HEK293 (cell line): ENCODE measurements around the gene ZBTB48.
A peak's percentile ranks its signal among the peaks of the same experiment; 100 is the strongest.

ENCODE experiments used
- CTCF ChIA-PET: fragments of 350-600 bp; formaldehyde crosslinking; extraction: SDS; loops from one replicate; lab custom pipeline; 2021; ENCODE audit warnings: antibody characterized with exemption; lab: Yijun Ruan, JAX
- POLR2A ChIA-PET: fragments of 300-600 bp; formaldehyde crosslinking; extraction: SDS; loops from one replicate; lab custom pipeline; 2020; ENCODE audit warnings: antibody characterized with exemption, inconsistent platforms; lab: Yijun Ruan, JAX
- H3K27ac ChIP-seq: fragments of 200-500 bp; sonication (Bioruptor generic); 2 replicates; pipeline ENCODE4 v1.5.1; 2014; ENCODE audit warnings: low read depth, low read length, control low read depth, inconsistent platforms; ENCODE audit errors: extremely low read depth
- H3K36me3 ChIP-seq, 2 experiments: fragments of 200-500 bp in 1 of 2; sonication (Bioruptor generic) in 1 of 2; 1 replicate in 1 of 2; 2 replicates in 1 of 2; pipeline ENCODE4 v1.5.1; 2014 to 2017; ENCODE audit warnings: inconsistent platforms in 2 of 2, low read length in 2 of 2; ENCODE audit not compliant: control insufficient read depth in 2 of 2, insufficient read depth in 1 of 2
- H3K4me1 ChIP-seq: fragments of 200-500 bp; sonication (Bioruptor generic); 2 replicates; pipeline ENCODE4 v1.5.1; 2014; ENCODE audit warnings: mild to moderate bottlenecking, low read length, inconsistent platforms; ENCODE audit not compliant: control insufficient read depth, insufficient read depth
- H3K4me3 ChIP-seq: 2 replicates; pipeline ENCODE4 v1.5.1; 2011; ENCODE audit warnings: low read depth, mild to moderate bottlenecking, control low read depth, low read length, moderate library complexity
- H3K9me3 ChIP-seq: fragments of 200-500 bp; sonication (Bioruptor generic); 2 replicates; pipeline ENCODE4 v1.5.1; 2014; ENCODE audit warnings: low read depth, low read length, inconsistent platforms; ENCODE audit not compliant: control insufficient read depth, insufficient read depth
- EGR2 ChIP-seq: fragments of 450-650 bp; formaldehyde crosslinking; IDR thresholded peaks from 2 replicates; pipeline ENCODE4 v1.5.1; 2016; ENCODE audit warnings: low read depth, missing biosample characterization, missing genetic modification characterization
- GLI4 ChIP-seq: fragments of 450-650 bp; formaldehyde crosslinking; IDR thresholded peaks from 2 replicates; pipeline ENCODE4 v1.5.1; 2016; ENCODE audit warnings: missing biosample characterization, missing genetic modification characterization
- KLF1 ChIP-seq: fragments of 450-650 bp; formaldehyde crosslinking; IDR thresholded peaks from 2 replicates; pipeline ENCODE4 v1.5.1; 2016; ENCODE audit warnings: missing biosample characterization, missing genetic modification characterization
- KLF17 ChIP-seq: fragments of 450-650 bp; formaldehyde crosslinking; IDR thresholded peaks from 2 replicates; pipeline ENCODE4 v1.5.1; 2016; ENCODE audit warnings: missing biosample characterization, missing genetic modification characterization
- KLF8 ChIP-seq: fragments of 450-650 bp; formaldehyde crosslinking; IDR thresholded peaks from 2 replicates; pipeline ENCODE4 v1.5.1; 2016; ENCODE audit warnings: missing biosample characterization, missing genetic modification characterization
- PRDM1 ChIP-seq: fragments of 450-650 bp; formaldehyde crosslinking; IDR thresholded peaks from 2 replicates; pipeline ENCODE4; 2016; ENCODE audit warnings: missing biosample characterization, missing genetic modification characterization
- SETDB1 ChIP-seq: IDR thresholded peaks from one replicate; pipeline ENCODE4 v1.6.1; 2017; ENCODE audit warnings: mild to moderate bottlenecking, low read length, moderate library complexity, mixed read lengths; ENCODE audit not compliant: insufficient read length
- SP2 ChIP-seq: fragments of 450-650 bp; formaldehyde crosslinking; IDR thresholded peaks from 2 replicates; pipeline ENCODE4 v1.5.1; 2016; ENCODE audit warnings: missing biosample characterization, missing genetic modification characterization
- SP7 ChIP-seq: fragments of 450-650 bp; formaldehyde crosslinking; IDR thresholded peaks from 2 replicates; pipeline ENCODE4 v1.5.1; 2016; ENCODE audit warnings: missing biosample characterization, missing genetic modification characterization
- ZBTB20 ChIP-seq: fragments of 450-650 bp; formaldehyde crosslinking; IDR thresholded peaks from 2 replicates; pipeline ENCODE4 v1.5.1; 2016; ENCODE audit warnings: missing biosample characterization, missing genetic modification characterization
- ZBTB21 ChIP-seq: fragments of 450-650 bp; formaldehyde crosslinking; IDR thresholded peaks from 2 replicates; pipeline ENCODE4 v1.5.1; 2017; ENCODE audit warnings: missing biosample characterization, missing genetic modification characterization
- ZBTB48 ChIP-seq: fragments of 450-650 bp; formaldehyde crosslinking; IDR thresholded peaks from 2 replicates; pipeline ENCODE4 v1.5.1; 2016; ENCODE audit warnings: missing biosample characterization, missing genetic modification characterization
- ZBTB7A ChIP-seq: fragments of 450-650 bp; formaldehyde crosslinking; IDR thresholded peaks from 2 replicates; pipeline ENCODE4 v1.5.1; 2016; ENCODE audit warnings: low read depth, missing biosample characterization, missing genetic modification characterization
- ZBTB8A ChIP-seq: fragments of 450-650 bp; formaldehyde crosslinking; IDR thresholded peaks from 2 replicates; pipeline ENCODE4 v1.5.1; 2016; ENCODE audit warnings: missing biosample characterization, missing genetic modification characterization
- ZEB2 ChIP-seq: fragments of 450-650 bp; formaldehyde crosslinking; IDR thresholded peaks from 2 replicates; pipeline ENCODE4 v1.5.1; 2016; ENCODE audit warnings: missing biosample characterization, missing genetic modification characterization
- ZFHX2 ChIP-seq: fragments of 450-650 bp; formaldehyde crosslinking; conservative IDR thresholded peaks from 2 replicates; pipeline ENCODE4 v1.5.1; 2016; ENCODE audit warnings: missing biosample characterization, missing genetic modification characterization
- ZFP3 ChIP-seq: fragments of 450-650 bp; formaldehyde crosslinking; IDR thresholded peaks from 2 replicates; pipeline ENCODE4 v1.5.1; 2016; ENCODE audit warnings: low read depth, missing biosample characterization, missing genetic modification characterization
- ZIC2 ChIP-seq: fragments of 450-650 bp; formaldehyde crosslinking; IDR thresholded peaks from 2 replicates; pipeline ENCODE4 v1.5.1; 2016; ENCODE audit warnings: missing biosample characterization, missing genetic modification characterization
- ZNF19 ChIP-seq: fragments of 450-650 bp; formaldehyde crosslinking; IDR thresholded peaks from 2 replicates; pipeline ENCODE4; 2016; ENCODE audit warnings: missing biosample characterization, missing genetic modification characterization, low read depth
- ZNF214 ChIP-seq: fragments of 450-650 bp; formaldehyde crosslinking; IDR thresholded peaks from 2 replicates; pipeline ENCODE4 v1.5.1; 2017; ENCODE audit warnings: missing biosample characterization, mild to moderate bottlenecking, missing genetic modification characterization, borderline replicate concordance
- ZNF302 ChIP-seq: fragments of 450-650 bp; formaldehyde crosslinking; IDR thresholded peaks from 2 replicates; pipeline ENCODE4 v1.5.1; 2016; ENCODE audit warnings: missing biosample characterization, missing genetic modification characterization, low read depth
- ZNF391 ChIP-seq: fragments of 450-650 bp; formaldehyde crosslinking; IDR thresholded peaks from 2 replicates; pipeline ENCODE4 v1.5.1; 2016; ENCODE audit warnings: low read depth, missing biosample characterization, missing genetic modification characterization, borderline replicate concordance
- ZNF423 ChIP-seq: fragments of 450-650 bp; formaldehyde crosslinking; IDR thresholded peaks from 2 replicates; pipeline ENCODE4 v1.5.1; 2016; ENCODE audit warnings: missing biosample characterization, missing genetic modification characterization
- ZNF558 ChIP-seq: fragments of 450-650 bp; formaldehyde crosslinking; IDR thresholded peaks from 2 replicates; pipeline ENCODE4 v1.5.1; 2016; ENCODE audit warnings: missing biosample characterization, missing genetic modification characterization
- ZNF629 ChIP-seq: fragments of 450-650 bp; formaldehyde crosslinking; IDR thresholded peaks from 2 replicates; pipeline ENCODE4 v1.5.1; 2017; ENCODE audit warnings: missing biosample characterization, missing genetic modification characterization
- ZNF677 ChIP-seq: fragments of 450-650 bp; IDR thresholded peaks from 2 replicates; pipeline ENCODE4 v1.5.0; 2018; ENCODE audit warnings: missing biosample characterization, mild to moderate bottlenecking, missing genetic modification characterization, moderate library complexity
- ZNF777 ChIP-seq: fragments of 450-650 bp; formaldehyde crosslinking; IDR thresholded peaks from 2 replicates; pipeline ENCODE4 v1.5.1; 2017; ENCODE audit warnings: missing biosample characterization, missing genetic modification characterization, borderline replicate concordance
- ZXDB ChIP-seq: fragments of 450-650 bp; formaldehyde crosslinking; IDR thresholded peaks from 2 replicates; pipeline ENCODE4 v1.5.1; 2016; ENCODE audit warnings: missing biosample characterization, missing genetic modification characterization
- TF ChIP-seq, protein P1 (sequence below): fragments of 450-650 bp; formaldehyde crosslinking; IDR thresholded peaks from 2 replicates; pipeline ENCODE4 v1.5.1; 2016; ENCODE audit warnings: missing biosample characterization, missing genetic modification characterization
- TF ChIP-seq, protein P2 (sequence below): fragments of 450-650 bp; formaldehyde crosslinking; IDR thresholded peaks from 2 replicates; pipeline ENCODE4 v1.5.1; 2017; ENCODE audit warnings: missing biosample characterization, mild to moderate bottlenecking, missing genetic modification characterization, moderate library complexity
- TF ChIP-seq, protein P3 (sequence below): IDR thresholded peaks from 2 replicates; pipeline ENCODE4 v1.6.1; 2011; ENCODE audit warnings: mild to moderate bottlenecking, low read depth, low read length, borderline replicate concordance
- TF ChIP-seq, protein P4 (sequence below): fragments of 450-650 bp; formaldehyde crosslinking; IDR thresholded peaks from 2 replicates; pipeline ENCODE4 v1.5.1; 2017; ENCODE audit warnings: missing biosample characterization, missing genetic modification characterization

Gene ZBTB48

DNA sequence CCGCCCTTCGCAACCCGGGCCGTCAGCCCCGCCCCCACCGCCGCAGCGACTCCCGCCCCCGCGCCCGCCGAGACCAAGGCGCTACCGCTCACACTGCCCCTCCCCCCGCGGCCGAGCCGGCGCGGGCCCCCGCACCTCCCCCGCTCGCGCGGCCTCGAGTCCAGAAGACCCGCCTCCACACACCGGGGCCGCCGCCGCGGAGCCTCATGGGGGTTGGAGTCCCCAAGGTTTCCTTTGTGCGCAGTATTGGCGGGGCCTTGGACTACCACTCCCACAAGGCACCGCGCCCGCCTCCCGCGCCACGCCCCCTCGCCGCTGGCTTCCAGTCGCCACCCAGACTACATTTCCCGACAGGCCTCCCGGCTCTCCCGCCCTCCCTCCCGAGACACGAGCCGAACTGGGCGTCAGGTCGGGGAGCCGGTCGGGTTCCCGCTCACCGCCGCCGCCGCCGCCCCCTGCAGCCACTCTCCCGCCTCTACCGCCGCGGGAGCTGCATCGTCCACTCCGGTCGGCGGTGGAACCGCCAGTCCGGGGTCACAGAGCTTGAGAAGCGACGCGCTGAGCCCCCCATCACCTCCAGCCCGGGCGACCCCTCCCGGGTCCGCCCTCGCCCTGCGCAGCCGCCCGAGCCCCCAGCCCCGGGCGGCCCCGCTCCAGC is 33.7 kb downstream of the ZBTB48 start, which contains the start of gene PHF13:
PHF13 (plus strand) TSS at position 371 of the 658 bp plus-strand sequence. CDS start 336 bp downstream, outside the sequence.
- ChIA-PET POLR2A (interaction anchor here (1.1 to 1.2 kb wide), 4 partner anchors 10 to 33 kb away, joined by 5 to 10 read pairs (median 6); partner anchors contain the start of genes THAP3 and ZBTB48), CTCF (interaction anchor here (0.6 kb wide), 1 partner anchor 119 kb away, joined by 3 read pairs; no protein-coding TSS in a partner anchor)
- peak within 1 kb of the TSS; percentile 88 for H3K4me3 ChIP-seq
- peaks cover 3% of the 10 kb centered on the region; the same call in 1 of the 2 replicates for H3K4me1 ChIP-seq
- H3K27ac ChIP-seq: peak within 1 kb of the TSS; percentile 91
- H3K9me3 ChIP-seq: no peaks in the 10 kb centered on the region
- H3K36me3 ChIP-seq: peaks cover 11 to 22% of the 10 kb centered on the region in 2 experiments; a peak in 2 of 3 replicates
- TF ChIP-seq PRDM1 (no peak), ZBTB8A (peak; percentile 82), ZNF677 (tag by site-specific recombination) (no peak), ZFHX2 (tag by site-specific recombination) (peak; percentile 95), ZNF391 (tag by site-specific recombination) (0 out of 2 replicates have a peak, but pooled peaks have one; percentile 45), KLF17 (peak; percentile 72), EGR2 (peak; percentile 87), ZNF302 (tag by site-specific recombination) (no peak), KLF1 (tag by site-specific recombination) (peak; percentile 75), ZBTB20 (tag by site-specific recombination) (peak; percentile 92), ZNF19 (no peak), ZBTB48 (tag by site-specific recombination) (0 out of 2 replicates have a peak, but pooled peaks have one; percentile 11), ZNF629 (tag by site-specific recombination) (0 out of 2 replicates have a peak, but pooled peaks have one; percentile 42), ZXDB (tag by site-specific recombination) (peak; percentile 91), ZNF214 (no peak), ZBTB7A (tag by site-specific recombination) (peak; percentile 64; the same call in 1 of the 2 replicates), ZNF423 (tag by site-specific recombination) (no peak), GLI4 (no peak), ZNF777 (tag by site-specific recombination) (no peak), ZNF558 (no peak), SP7 (tag by site-specific recombination) (peak; percentile 34; the same call in 1 of the 2 replicates), ZFP3 (tag by site-specific recombination) (no peak), ZBTB21 (no peak), KLF8 (tag by site-specific recombination) (peak; percentile 97), SP2 (peak; percentile 90), ZIC2 (peak; percentile 55), SETDB1 (no peak), ZEB2 (tag by site-specific recombination) (peak; percentile 93)
- TF ChIP-seq, protein P1, sequence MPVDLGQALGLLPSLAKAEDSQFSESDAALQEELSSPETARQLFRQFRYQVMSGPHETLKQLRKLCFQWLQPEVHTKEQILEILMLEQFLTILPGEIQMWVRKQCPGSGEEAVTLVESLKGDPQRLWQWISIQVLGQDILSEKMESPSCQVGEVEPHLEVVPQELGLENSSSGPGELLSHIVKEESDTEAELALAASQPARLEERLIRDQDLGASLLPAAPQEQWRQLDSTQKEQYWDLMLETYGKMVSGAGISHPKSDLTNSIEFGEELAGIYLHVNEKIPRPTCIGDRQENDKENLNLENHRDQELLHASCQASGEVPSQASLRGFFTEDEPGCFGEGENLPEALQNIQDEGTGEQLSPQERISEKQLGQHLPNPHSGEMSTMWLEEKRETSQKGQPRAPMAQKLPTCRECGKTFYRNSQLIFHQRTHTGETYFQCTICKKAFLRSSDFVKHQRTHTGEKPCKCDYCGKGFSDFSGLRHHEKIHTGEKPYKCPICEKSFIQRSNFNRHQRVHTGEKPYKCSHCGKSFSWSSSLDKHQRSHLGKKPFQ (tag by site-specific recombination): no peak
- TF ChIP-seq, protein P2, sequence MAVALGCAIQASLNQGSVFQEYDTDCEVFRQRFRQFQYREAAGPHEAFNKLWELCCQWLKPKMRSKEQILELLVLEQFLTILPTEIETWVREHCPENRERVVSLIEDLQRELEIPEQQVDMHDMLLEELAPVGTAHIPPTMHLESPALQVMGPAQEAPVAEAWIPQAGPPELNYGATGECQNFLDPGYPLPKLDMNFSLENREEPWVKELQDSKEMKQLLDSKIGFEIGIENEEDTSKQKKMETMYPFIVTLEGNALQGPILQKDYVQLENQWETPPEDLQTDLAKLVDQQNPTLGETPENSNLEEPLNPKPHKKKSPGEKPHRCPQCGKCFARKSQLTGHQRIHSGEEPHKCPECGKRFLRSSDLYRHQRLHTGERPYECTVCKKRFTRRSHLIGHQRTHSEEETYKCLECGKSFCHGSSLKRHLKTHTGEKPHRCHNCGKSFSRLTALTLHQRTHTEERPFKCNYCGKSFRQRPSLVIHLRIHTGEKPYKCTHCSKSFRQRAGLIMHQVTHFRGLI (tag by site-specific recombination): 0 out of 2 replicates have a peak, but pooled peaks have one; percentile 50
- TF ChIP-seq, protein P3, sequence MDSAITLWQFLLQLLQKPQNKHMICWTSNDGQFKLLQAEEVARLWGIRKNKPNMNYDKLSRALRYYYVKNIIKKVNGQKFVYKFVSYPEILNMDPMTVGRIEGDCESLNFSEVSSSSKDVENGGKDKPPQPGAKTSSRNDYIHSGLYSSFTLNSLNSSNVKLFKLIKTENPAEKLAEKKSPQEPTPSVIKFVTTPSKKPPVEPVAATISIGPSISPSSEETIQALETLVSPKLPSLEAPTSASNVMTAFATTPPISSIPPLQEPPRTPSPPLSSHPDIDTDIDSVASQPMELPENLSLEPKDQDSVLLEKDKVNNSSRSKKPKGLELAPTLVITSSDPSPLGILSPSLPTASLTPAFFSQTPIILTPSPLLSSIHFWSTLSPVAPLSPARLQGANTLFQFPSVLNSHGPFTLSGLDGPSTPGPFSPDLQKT: no peak
- TF ChIP-seq, protein P4, sequence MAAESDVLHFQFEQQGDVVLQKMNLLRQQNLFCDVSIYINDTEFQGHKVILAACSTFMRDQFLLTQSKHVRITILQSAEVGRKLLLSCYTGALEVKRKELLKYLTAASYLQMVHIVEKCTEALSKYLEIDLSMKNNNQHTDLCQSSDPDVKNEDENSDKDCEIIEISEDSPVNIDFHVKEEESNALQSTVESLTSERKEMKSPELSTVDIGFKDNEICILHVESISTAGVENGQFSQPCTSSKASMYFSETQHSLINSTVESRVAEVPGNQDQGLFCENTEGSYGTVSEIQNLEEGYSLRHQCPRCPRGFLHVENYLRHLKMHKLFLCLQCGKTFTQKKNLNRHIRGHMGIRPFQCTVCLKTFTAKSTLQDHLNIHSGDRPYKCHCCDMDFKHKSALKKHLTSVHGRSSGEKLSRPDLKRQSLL (tag by site-specific recombination): peak; percentile 94
